ENCODE measurements around the gene HDAC5. TPM values are rescaled to one million over a fixed set of nuclear protein-coding genes. Genes with fewer than 3 reads are reported as not detected.

Gene HDAC5
- total and polyA plus RNA-seq, 2 of the 8 experiments (the other 6 are each of a cell fraction or from before 2014, with no cell fraction given) = 48.5 to 54.4 TPM

DNA sequence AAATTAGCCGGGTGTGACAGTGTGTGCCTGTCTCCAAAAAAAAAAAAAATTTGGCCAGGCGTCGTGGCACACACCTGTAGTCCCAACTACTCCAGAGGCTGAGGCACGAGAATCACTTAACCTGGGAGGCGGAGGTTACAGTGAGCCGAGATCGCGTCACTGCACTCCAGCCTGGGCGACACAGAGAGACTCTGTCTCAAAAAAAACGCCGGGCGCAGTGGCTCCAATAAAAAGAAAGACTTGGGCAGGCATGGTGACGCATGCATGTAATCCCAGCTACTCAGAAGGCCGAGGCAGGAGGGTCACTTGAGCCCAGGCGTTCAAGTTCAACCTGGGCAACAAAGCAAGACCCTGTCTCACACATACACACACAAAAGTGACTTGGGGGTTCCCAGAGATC, 60.6 kb downstream of the HDAC5 start:
- H3K23ac ChIP-seq (ENCODE audit: insufficient read length) = no peak overlapping the region
- H4K8ac ChIP-seq (ENCODE audit: extremely low read depth, insufficient read depth, low read length) = no peak overlapping the region
- H3K4me1 ChIP-seq (replicated peaks in 1 of 4; ENCODE audit: control insufficient read depth in 3 of 4, insufficient read depth in 4 of 4, low read length in 3 of 4) = peaks cover 0 to 2% (median 0%) of the 10 kb centered on the region in 4 experiments; a peak in 2 of 7 replicates
- peaks cover 9 to 51% (median 29%) of the 10 kb centered on the region in 4 experiments; a peak in 6 of 8 replicates for H3K36me3 ChIP-seq (ENCODE audit: control insufficient read depth in 2 of 4, insufficient read depth in 4 of 4, low read length in 3 of 4)
- H3K4ac ChIP-seq (replicated peaks; ENCODE audit: insufficient read length, low read depth, low read length) = no peak overlapping the region
- H2BK20ac ChIP-seq (ENCODE audit: low read length) = no peak overlapping the region
- CTCF ChIA-PET (ENCODE audit: partially characterized antibody) = interaction anchor here (0.8 to 2.0 kb wide), 2 partner anchors 53 to 161 kb away, joined by 3 to 5 read pairs; no protein-coding TSS in a partner anchor
- H3K4me3 ChIP-seq (ENCODE audit: extremely low read depth in 1 of 4, insufficient read depth in 2 of 4, low read depth in 3 of 4, low read length in 4 of 4) = no peak overlapping the region
- H2BK12ac ChIP-seq (ENCODE audit: low read depth, low read length) = no peak overlapping the region
- no peak overlapping the region for H3K27ac ChIP-seq (ENCODE audit: low read depth, low read length)
- no peak overlapping the region for H2AK5ac ChIP-seq (ENCODE audit: low read depth, low read length)
- no peak overlapping the region for H3K56ac ChIP-seq (replicated peaks; ENCODE audit: insufficient read length, low read depth, low read length)
- H3K27me3 ChIP-seq (replicated peaks in 1 of 4; ENCODE audit: control insufficient read depth in 3 of 4, extremely low read depth in 1 of 4, insufficient read depth in 3 of 4, low read length in 3 of 4) = no peaks in the 10 kb centered on the region
- H2BK15ac ChIP-seq (ENCODE audit: low read length) = no peak overlapping the region
- H3K4me2 ChIP-seq (ENCODE audit: insufficient read depth in 1 of 2, low read depth in 2 of 2, low read length in 2 of 2) = no peak overlapping the region; a peak in 1 of 4 replicates
- no peak overlapping the region for H3K14ac ChIP-seq (ENCODE audit: insufficient read length)
- H3K9me3 ChIP-seq (ENCODE audit: insufficient read depth in 2 of 2, low read depth in 1 of 2, low read length in 1 of 2) = no peaks in the 10 kb centered on the region
- FAIRE-seq (no peak), DNase-seq (ENCODE audit: low read depth in 1 of 2, low spot score in 2 of 2) (no peak)
- no peak overlapping the region for H2BK120ac ChIP-seq (replicated peaks; ENCODE audit: low read depth, low read length)
- no peak overlapping the region for H3K9ac ChIP-seq (replicated peaks in 1 of 4; ENCODE audit: extremely low read depth in 1 of 4, low read depth in 3 of 4, low read length in 3 of 4)
- H2AFZ ChIP-seq (ENCODE audit: low read length) = no peak overlapping the region
- no peak overlapping the region for H3K18ac ChIP-seq (ENCODE audit: extremely low read depth, low read length)
- no peak overlapping the region for H4K91ac ChIP-seq (replicated peaks; ENCODE audit: insufficient read length, low read length)
- peaks cover 5% of the 10 kb centered on the region; the same call in 1 of the 2 replicates for H3K79me1 ChIP-seq (ENCODE audit: low read depth, low read length)
- H3K23me2 ChIP-seq (ENCODE audit: low read depth, low read length) = peaks cover 7% of the 10 kb centered on the region
- peaks cover 41 to 77% of the 10 kb centered on the region in 2 experiments for H3K79me2 ChIP-seq (ENCODE audit: control insufficient read depth in 1 of 2, insufficient read depth in 2 of 2, low read length in 2 of 2)
- peaks cover 4 to 7% of the 10 kb centered on the region in 2 experiments for H4K20me1 ChIP-seq (replicated peaks in 1 of 2; ENCODE audit: control insufficient read depth in 1 of 2, insufficient read depth in 2 of 2, low read length in 2 of 2)
- H4K5ac ChIP-seq (ENCODE audit: insufficient read length, low read depth, low read length) = no peak overlapping the region
- no peak for TF ChIP-seq SP4 (IDR thresholded peaks at IDR 0.05; ENCODE audit: low read length)
- H2BK5ac ChIP-seq (ENCODE audit: low read depth, low read length) = no peak overlapping the region
- POLR2A ChIA-PET (ENCODE audit: partially characterized antibody) = interaction anchor here (1.2 to 3.8 kb wide), 4 partner anchors 16 to 56 kb away, joined by 3 to 22 read pairs (median 4); no protein-coding TSS in a partner anchor
- 96% methylated on average over 15 of the region's 15 CpGs; no CpG with 5 or more reads in 1 of the 2 experiments for WGBS, 2 experiments (ENCODE audit: extremely low coverage in 1 of 2, insufficient coverage in 1 of 2, insufficient read length in 1 of 2, insufficient replicate concordance in 2 of 2, low coverage in 1 of 2, low lambda C conversion rate in 2 of 2, missing lambda C conversion rate in 1 of 2)

All from H1 (cell line).